Body of pancreas (tissue), 4 donors: ENCODE results near the gene BCHE. TPM values are rescaled to one million over a fixed set of nuclear protein-coding genes. Genes with fewer than 3 reads are reported as not detected.
A peak's percentile ranks its signal among the peaks of the same experiment; 100 is the strongest.

Source experiments
- ATAC-seq: fragments of 150-250 bp; one replicate; pipeline ENCODE4 v1.9.1; 2016
- DNase-seq, 4 donors: peaks; one replicate each; pipeline ENCODE4 v3.0.0-alpha.2; 2019
- H3K27ac ChIP-seq, 4 donors: fragments of 200-600 bp; sonication (generic); 1 replicate in 3 of 4; 2 replicates in 1 of 4; pipeline versions ENCODE4 v1.5.1 to v1.6.1; 2016 to 2019; ENCODE audit warnings: mild to moderate bottlenecking in 1 of 4, mixed read lengths in 1 of 4, moderate library complexity in 1 of 4
- H3K27me3 ChIP-seq, 2 donors: fragments of 200-600 bp; sonication (generic); one replicate each; pipeline ENCODE4 v1.6.0; 2016; ENCODE audit warnings: mild to moderate bottlenecking in 1 of 2
- H3K36me3 ChIP-seq, 2 donors: fragments of 200-600 bp; sonication (generic); replicated peaks in 1 of 2; 2 replicates each; pipeline ENCODE4 v1.5.1; 2016; ENCODE audit warnings: low read depth in 2 of 2; ENCODE audit not compliant: insufficient read depth in 1 of 2
- H3K4me1 ChIP-seq: fragments of 200-600 bp; sonication (generic); one replicate; pipeline ENCODE4 v1.6.0; 2016
- H3K4me3 ChIP-seq, 2 donors: fragments of 200-600 bp; sonication (generic); 1 replicate in 1 of 2; 2 replicates in 1 of 2; pipeline ENCODE4 v1.5.1; 2016 to 2019
- H3K9me3 ChIP-seq, 3 donors: fragments of 200-600 bp; sonication (generic); 1 replicate in 2 of 3; 2 replicates in 1 of 3; pipeline ENCODE4 v1.5.1; 2016
- POLR2A ChIP-seq, 3 donors: fragments of 450-650 bp; IDR thresholded peaks; one replicate each; pipeline ENCODE4 v1.6.1; 2016; ENCODE audit warnings: antibody characterized with exemption in 3 of 3, mild to moderate bottlenecking in 2 of 3
- WGBS, 2 donors: methylation state at CpG; one replicate each; pipeline ENCODE4 v1.1.5; 2017; 5-methylcytosine and 5-hydroxymethylcytosine counted together
- intact Hi-C: fragments of 100-400 bp; cut with DNase I; formaldehyde crosslinking; loops from one replicate; pipeline ENCODE4 v1.15.1; 2023
- total RNA-seq, 2 donors: library from RNA; depleted of rRNA; stranded (reverse); fragments of >200 nt; gene quantifications; one replicate each; pipeline ENCODE4 v1.1.0, GENCODE V29; 2016
- TF ChIP-seq, protein P1 (sequence below), 7 experiments: fragments of 450-650 bp in 4 of 7; fragments of 200-600 bp in 3 of 7; sonication (generic) in 3 of 7; IDR thresholded peaks; one replicate each; pipeline ENCODE4 v1.5.1; 2016 to 2019; ENCODE audit warnings: antibody characterized with exemption in 7 of 7

The BCHE gene
- 1 to 10 TPM in 1 of 2 donors, under 1 TPM in 1; 0.52 to 4.0 TPM for total RNA-seq

DNA sequence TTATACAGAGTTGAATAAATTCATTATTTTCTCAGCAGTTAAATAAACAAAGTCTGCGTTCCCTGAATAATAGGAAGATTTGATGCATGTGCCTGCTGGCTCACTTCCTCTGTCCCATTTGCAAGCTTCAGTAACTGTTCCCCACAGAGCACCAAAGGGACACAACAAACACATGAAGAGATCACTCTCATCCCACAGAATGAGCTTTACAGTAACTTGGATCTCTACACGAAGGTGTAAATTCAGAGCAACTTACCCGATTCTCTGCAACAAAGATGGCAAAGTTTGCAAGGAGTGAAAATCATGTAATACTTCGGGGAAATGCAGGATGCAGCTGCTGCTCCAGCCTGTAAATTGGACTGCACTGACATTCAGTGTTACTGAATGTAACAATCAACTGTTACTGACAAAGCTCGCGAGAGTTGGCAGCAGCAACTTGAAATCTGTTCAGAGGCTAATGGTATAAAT is at the start of gene BCHE:
BCHE (minus strand) TSS at position 366 of the 468 bp plus-strand sequence. CDS start 6,390 bp downstream, outside the sequence.
- peak in 2 of 3 donors; percentile 36 to 50 for TF ChIP-seq POLR2A (IDR thresholded peaks at IDR 0.05)
- TF ChIP-seq, protein P1, sequence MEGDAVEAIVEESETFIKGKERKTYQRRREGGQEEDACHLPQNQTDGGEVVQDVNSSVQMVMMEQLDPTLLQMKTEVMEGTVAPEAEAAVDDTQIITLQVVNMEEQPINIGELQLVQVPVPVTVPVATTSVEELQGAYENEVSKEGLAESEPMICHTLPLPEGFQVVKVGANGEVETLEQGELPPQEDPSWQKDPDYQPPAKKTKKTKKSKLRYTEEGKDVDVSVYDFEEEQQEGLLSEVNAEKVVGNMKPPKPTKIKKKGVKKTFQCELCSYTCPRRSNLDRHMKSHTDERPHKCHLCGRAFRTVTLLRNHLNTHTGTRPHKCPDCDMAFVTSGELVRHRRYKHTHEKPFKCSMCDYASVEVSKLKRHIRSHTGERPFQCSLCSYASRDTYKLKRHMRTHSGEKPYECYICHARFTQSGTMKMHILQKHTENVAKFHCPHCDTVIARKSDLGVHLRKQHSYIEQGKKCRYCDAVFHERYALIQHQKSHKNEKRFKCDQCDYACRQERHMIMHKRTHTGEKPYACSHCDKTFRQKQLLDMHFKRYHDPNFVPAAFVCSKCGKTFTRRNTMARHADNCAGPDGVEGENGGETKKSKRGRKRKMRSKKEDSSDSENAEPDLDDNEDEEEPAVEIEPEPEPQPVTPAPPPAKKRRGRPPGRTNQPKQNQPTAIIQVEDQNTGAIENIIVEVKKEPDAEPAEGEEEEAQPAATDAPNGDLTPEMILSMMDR (IDR thresholded peaks at IDR 0.05) = no peak
- H3K27me3 ChIP-seq = no peaks in the 10 kb centered on the region
- WGBS, 2 donors = 8 to 11% methylated on average over 6 of the region's 6 CpGs
- no peaks in the 10 kb centered on the region for H3K36me3 ChIP-seq
- peak; percentile 67 for ATAC-seq
- no peaks in the 10 kb centered on the region for H3K9me3 ChIP-seq
- no peak within 1 kb of the TSS for H3K4me3 ChIP-seq
- H3K27ac ChIP-seq = peak within 1 kb of the TSS in 1 of 4 donors; percentile 29
- H3K4me1 ChIP-seq = peaks cover 5% of the 10 kb centered on the region
- intact Hi-C loops = no loop called here
- DNase-seq = peak; percentile 34 to 67 (median 49)

DNA sequence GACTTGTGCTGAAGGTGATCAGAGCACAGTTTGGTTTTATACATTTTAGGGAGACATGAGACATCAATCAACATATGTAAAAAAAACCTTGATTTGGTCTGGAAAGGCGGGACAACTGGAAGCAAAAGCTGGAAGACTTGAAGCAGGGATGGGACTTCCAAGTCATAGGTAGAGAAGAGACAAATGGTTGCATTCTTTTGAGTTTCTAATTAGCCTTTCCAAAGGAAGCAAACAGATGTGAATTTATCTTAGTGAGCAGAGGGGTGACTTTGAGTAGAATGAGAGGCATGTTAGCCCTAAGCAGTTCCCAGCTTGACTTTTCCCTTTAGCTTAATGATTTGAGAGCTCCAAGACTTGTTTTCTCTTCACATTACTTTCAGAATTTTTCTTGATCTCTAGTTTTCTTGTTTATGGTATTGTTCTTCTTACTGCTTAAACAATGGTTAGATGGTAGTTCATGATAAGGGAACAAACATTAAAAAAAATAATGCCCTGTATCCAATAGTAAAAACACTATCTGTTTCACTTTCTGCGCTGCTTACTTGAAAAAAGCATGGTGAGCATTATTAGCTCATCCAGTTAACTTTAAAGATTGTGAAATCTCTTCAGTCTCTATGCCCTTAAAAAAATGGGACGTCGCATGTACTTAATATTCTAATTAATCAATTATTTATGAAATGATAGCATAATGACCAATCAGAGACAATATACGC is 48.5 kb upstream of the BCHE start:
- 81 to 86% methylated on average over 5 of the region's 5 CpGs for WGBS, 2 donors
- no peaks in the 10 kb centered on the region for H3K9me3 ChIP-seq
- no peak overlapping the region for H3K27ac ChIP-seq
- no peak for TF ChIP-seq POLR2A (IDR thresholded peaks at IDR 0.05)
- TF ChIP-seq, protein P1 (IDR thresholded peaks at IDR 0.05) = no peak
- no peaks in the 10 kb centered on the region for H3K27me3 ChIP-seq
- no peak overlapping the region for H3K4me3 ChIP-seq
- DNase-seq = no peak
- no peaks in the 10 kb centered on the region for H3K36me3 ChIP-seq
- intact Hi-C loops = no loop called here
- no peak for ATAC-seq
- no peaks in the 10 kb centered on the region for H3K4me1 ChIP-seq

DNA sequence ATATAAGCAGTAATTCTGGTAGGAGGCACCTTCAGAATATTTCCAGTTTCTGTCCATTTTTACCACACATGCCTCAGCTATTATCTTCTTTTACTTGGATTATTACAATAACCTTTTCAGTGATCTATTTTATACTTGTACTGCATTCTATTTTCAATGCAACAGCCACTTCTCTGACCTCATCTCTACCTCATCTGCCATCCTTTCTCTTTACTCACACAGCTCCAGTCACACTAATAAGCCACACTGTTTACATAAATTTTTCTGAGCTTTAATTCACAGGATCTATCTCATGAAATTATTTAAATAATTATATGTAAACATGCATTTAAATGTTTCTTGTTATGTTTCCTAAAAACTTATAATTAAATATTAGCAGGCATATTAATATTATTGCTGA is 47.3 kb upstream of the BCHE start:
- Histone ChIP-seq H3K27me3 (no peaks in the 10 kb centered on the region), H3K9me3 (no peaks in the 10 kb centered on the region), H3K27ac (no peak overlapping the region), H3K4me3 (no peak overlapping the region), H3K4me1 (no peaks in the 10 kb centered on the region), H3K36me3 (no peaks in the 10 kb centered on the region)
- ATAC-seq (no peak), DNase-seq (no peak)
- intact Hi-C loops = no loop called here
- TF ChIP-seq, protein P1 (IDR thresholded peaks at IDR 0.05) = no peak
- no peak for TF ChIP-seq POLR2A (IDR thresholded peaks at IDR 0.05)

DNA sequence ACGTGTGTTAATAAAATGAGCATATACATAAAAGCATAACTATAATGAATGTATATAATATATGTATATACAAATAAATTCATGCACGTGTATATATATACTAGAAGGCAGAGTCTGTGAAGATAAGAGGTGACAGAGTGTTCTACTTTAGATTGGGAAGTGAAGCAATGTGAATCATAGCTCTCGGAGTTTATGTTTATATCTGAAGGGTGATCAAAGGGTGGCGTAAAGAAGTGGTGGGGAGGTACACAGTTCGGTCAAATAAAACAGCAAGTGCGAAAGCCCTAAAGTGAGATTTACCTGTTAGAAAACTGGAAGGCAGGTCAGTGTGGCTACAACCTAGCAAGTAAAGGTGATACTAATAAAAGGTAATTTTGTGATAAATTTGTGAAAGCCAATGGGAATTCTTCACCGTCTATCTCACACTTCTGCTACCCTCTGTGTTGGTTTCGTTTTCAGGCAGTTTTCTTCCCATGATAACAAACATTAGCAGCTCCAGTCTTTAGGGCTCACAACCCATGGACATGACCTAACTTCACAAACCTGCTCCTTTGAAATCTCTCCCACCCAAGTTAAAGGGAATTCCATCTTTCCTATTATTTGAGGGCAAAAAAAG is 46.7 kb upstream of the BCHE start:
- H3K9me3 ChIP-seq = no peaks in the 10 kb centered on the region
- H3K4me1 ChIP-seq = no peaks in the 10 kb centered on the region
- H3K4me3 ChIP-seq = no peak overlapping the region
- H3K27me3 ChIP-seq = no peaks in the 10 kb centered on the region
- no peak for DNase-seq
- ATAC-seq = peak; percentile 12
- 48 to 50% methylated on average over 8 of the region's 8 CpGs for WGBS, 2 donors
- H3K36me3 ChIP-seq = no peaks in the 10 kb centered on the region
- intact Hi-C loops = no loop called here
- TF ChIP-seq POLR2A (IDR thresholded peaks at IDR 0.05) = no peak
- TF ChIP-seq, protein P1 (IDR thresholded peaks at IDR 0.05) = no peak
- no peak overlapping the region for H3K27ac ChIP-seq
